Measurements from ENCODE around the gene CDK16.
"Not testable (repeated sequence)": the region's sequence is repeated elsewhere in the genome, so short reads cannot be mapped to it uniquely, and the experiment has no call there.

Gene CDK16

GRCh38 chrX:47250017-47250347, 31.5 kb downstream of the CDK16 start:
- no peak for DNase-seq (ENCODE audit: low spot score)

- DNase-seq (ENCODE audit: low spot score), result not testable (repeated sequence)
Measured at GRCh38 chrX:47257620-47258019, 39.1 kb downstream of the CDK16 start.

GRCh38 chrX:47264483-47265173, 46.1 kb downstream of the CDK16 start:
- no peak for DNase-seq (ENCODE audit: low spot score)

GRCh38 chrX:47266643-47267042, 48.2 kb downstream of the CDK16 start:
- no peak for DNase-seq (ENCODE audit: low spot score)

- no peak for DNase-seq (ENCODE audit: low spot score)
Measured at GRCh38 chrX:47272013-47272408, 53.5 kb downstream of the CDK16 start.

GRCh38 chrX:47273011-47273730, 54.7 kb downstream of the CDK16 start:
- DNase-seq (ENCODE audit: low spot score), result no peak

- no peak for DNase-seq (ENCODE audit: low spot score)
Measured at GRCh38 chrX:47278691-47279090, 60.2 kb downstream of the CDK16 start.
